NCI-H2227 (cell line): Measurements from ENCODE around the gene FRZB.
A peak's percentile ranks its signal among the peaks of the same experiment; 100 is the strongest.
"Not testable (repeated sequence)": the region's sequence is repeated elsewhere in the genome, so short reads cannot be mapped to it uniquely, and the experiment has no call there.

Experiments used
- DNase-seq: peaks from one replicate; lab custom pipeline; 2025; ENCODE audit not compliant: unreplicated experiment; lab: John Stamatoyannopoulos, UW

The FRZB gene

GRCh38 chr2:182890773-182891378 is 24.4 kb upstream of the FRZB start:
- DNase-seq: no peak

GRCh38 chr2:182890305-182890704 is 23.9 kb upstream of the FRZB start:
- DNase-seq: no peak

- no peak for DNase-seq
Observed at GRCh38 chr2:182887753-182888415, 21.4 kb upstream of the FRZB start.

DNA sequence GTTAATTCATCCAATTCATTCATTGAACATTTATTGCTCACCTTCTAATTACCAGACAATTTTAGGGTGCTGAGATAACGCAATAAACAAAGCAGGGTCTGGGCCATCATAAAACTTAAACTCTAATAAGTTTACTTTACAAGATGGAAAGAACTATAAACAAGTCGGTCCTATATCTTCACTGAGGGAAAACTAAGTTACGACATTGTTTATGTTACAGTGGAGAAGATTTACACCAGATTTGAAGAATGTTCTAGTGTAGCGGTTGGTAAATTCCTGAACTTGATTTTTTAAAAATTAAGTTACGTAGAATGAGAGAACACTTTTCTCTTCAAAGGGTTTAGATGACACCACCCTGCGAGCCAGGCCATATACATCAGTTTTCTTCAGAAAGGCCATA is 20.7 kb upstream of the FRZB start:
- DNase-seq: no peak

DNA sequence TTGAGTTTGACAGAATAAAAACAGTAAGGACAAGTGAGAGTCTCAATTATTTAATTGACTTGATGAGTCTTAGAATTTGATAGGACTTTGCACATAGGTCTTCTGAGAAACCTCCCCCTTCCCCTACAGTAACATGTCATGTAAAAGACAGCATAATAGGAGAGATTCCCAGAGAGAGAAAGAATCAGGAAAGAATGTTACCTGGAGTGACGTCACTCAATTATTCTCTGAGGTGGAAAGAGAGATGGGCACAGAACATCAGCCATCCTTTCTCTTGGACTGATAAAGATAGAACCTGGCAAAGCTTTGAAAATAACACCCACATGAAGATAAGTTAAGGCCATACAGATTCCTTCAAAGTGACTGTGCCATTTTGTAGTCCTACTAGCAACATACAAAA is 19.3 kb upstream of the FRZB start:
- no peak for DNase-seq

DNA sequence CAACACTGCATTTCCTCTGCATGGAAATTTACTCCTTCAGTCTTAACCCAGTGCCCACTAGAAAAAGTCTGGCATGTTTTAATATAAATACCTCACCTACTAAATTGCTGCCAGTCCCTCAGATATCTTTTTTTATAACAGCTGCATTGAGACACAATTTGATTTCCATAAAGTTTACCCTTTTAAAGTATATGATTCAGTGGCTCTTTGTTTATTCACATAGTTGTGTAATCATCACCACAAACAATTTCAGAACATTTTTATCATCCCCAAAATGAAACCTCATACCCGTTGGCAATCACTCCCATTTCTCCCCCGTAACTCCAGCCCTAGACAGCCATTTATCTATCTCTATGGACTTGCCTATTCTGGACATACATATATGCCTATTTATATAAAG is 17.0 kb upstream of the FRZB start:
- DNase-seq: no peak

DNA sequence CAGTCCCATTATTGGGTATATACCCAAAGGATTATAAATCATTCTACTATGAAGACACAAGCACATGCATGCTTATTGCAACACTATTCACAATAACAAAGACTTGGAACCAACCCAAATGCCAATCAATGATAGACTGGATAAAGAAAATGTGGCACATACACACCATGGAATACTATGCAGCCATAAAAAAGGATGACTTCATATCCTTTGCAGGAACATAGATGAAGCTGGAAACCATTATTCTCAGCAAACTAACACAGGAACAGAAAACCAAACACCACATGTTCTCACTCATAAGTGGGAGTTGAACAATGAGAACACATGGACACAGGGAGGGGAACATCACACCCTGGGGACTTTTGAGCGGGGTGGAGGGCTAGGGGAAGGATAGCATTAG is 13.7 kb upstream of the FRZB start:
- DNase-seq: not testable (repeated sequence)

- not testable (repeated sequence) for DNase-seq
Observed at GRCh38 chr2:182876653-182877052, 10.2 kb upstream of the FRZB start.

- DNase-seq: peak; percentile 51
Observed at GRCh38 chr2:182870227-182870626, 3.8 kb upstream of the FRZB start.

DNA sequence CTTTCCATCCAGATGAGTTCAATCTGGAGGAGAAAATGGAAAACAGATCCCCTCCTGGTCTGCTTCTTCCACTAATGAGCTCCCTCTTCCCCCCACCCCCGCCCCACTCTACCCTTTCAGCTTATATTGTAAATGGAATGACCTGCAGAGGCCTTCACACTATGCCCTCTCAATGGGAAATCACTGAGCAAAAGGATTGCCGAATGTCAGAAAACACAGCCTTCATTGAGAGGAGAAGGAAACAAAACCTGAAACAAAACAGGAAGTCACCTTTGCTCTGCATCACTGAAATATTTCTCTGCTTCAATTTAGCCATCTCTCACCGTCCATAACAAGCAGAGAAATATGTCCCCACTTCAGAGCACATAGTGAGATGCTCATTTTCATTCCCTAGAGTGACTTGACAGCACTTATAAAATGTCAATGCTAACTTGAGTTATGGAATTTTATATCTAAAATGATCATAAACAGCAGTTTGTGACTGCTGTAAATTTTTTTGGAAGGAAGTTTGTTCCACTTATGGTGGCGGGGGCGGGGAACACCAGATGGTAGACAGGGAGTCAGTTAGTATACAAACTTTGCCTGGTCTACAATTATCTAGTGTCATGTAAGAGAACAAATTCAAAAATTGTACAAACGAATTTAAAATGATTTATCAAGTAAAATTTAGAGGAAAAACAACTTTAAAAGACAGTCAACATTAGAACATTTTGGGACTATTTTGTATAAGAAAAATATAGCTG is 1.8 kb upstream of the FRZB start:
- DNase-seq: peak; percentile 58

DNA sequence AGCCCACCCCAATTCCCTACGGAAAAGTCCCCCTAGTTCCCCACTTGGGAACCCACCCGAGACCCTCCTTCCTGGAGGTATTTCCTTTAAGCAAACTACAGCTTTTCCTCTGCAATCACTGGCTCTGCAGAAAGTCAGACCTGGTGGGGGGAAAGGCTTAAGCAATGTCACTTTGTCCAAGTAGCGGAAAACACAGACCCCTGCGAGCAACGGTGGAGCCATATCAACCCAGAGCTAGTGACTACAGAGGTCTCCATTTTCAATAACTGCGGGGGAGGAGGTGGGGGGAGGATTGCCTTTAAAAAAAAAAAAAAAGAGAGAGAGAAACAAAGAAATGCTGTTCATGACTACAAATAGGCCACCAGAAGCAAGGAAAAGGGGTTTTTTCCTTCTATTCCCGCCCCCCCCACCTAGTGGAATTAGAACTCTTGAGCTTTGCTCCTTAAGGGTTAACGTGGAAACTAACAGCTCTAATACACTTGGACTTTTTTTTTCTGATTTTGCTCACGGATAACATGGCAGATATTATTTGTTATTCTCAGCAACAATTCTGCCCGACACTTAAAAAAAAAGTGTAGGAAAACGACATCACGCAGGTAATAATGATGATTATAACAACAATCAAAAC is 1.1 kb upstream of the FRZB start:
- DNase-seq: peak; percentile 46

- peak; percentile 49 for DNase-seq
Observed at GRCh38 chr2:182866095-182866460, 359 bp downstream of the FRZB start.

DNA sequence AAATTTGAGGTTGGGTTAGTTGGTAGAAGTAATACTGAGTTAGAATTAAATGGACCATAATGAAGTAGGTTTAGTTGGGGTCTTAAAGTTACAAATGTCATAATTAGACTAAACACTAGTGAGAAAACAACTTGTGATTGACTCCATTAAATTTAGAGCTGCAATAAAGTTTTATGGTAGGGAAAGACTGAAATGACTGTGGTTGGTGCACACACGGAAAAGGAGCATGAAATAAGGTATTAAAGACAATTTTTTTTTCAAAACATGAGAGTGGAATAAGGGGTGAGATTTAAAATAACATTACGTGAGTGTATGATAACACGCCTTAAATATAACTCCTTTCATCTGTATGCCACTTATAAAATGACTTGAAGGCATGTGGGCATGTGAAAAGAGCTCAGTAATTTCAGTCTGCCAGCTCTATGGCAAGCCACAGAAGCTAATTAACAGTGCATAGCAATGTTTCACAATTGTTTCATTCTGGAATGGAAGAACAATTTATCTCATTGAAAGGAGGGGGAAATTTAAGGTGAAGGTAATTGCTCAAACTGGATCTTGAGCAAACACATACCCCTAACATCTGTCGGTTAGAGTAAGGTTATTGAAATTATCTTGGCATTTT is 1.4 kb downstream of the FRZB start:
- DNase-seq: no peak

GRCh38 chr2:182863642-182864041 is 2.8 kb downstream of the FRZB start:
- DNase-seq: no peak

DNA sequence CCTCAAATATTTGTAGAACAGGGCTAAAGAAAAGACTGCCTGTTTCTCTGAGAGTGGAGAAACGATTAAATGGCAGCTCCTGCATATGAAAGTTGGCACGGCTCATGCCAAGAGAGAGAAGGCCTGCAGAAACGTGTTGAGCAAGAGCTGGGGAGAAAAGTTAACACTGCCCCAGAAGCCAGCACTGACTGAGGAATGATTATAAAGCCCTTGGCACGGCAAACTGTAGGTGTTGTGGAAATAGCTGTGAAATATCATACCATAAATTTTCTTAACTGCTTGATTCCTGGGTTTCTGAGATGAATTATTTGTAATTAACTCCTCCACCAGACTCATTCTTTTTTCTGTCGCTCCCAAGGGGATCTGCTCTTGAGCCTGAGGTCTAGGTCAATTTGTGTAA is 4.3 kb downstream of the FRZB start:
- no peak for DNase-seq

DNA sequence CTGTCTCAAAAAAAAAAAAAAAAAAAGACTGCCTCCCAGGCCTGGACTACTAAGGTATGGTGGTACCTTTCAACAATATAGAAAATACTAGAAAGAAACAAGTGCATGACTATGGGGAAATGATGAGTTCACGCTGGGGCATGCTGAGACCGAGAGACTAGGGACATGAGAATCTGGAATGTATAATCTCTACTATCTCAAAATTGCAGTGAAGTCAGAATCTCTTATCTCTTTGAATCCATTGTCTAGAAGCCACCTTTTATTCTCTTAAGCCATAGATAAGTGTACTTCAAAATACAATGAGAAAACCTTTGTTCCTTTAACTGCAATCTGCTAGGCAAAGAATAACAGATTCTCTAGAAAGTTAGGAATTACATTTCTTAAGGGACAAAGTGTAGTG is 5.6 kb downstream of the FRZB start:
- DNase-seq: no peak

GRCh38 chr2:182858671-182859070 is 7.8 kb downstream of the FRZB start:
- no peak for DNase-seq

DNA sequence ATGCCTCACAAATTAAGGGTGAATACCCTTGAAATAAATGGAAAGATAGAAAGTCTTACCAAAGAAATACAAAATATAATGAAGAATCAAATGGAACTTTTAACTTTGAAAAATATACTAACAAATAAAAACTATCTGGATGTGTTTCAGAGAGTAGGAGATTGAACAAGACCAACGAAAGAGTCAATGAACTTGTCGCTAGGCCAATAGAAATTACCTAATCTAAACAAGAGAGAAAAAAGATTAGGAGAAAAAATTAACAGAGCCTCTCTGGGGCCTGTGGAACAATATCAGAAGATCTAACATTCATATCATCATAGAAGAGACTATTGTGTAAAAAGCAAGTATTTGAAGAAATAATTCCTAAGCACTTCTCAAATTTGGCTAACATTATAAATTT is 11.1 kb downstream of the FRZB start:
- no peak for DNase-seq

DNA sequence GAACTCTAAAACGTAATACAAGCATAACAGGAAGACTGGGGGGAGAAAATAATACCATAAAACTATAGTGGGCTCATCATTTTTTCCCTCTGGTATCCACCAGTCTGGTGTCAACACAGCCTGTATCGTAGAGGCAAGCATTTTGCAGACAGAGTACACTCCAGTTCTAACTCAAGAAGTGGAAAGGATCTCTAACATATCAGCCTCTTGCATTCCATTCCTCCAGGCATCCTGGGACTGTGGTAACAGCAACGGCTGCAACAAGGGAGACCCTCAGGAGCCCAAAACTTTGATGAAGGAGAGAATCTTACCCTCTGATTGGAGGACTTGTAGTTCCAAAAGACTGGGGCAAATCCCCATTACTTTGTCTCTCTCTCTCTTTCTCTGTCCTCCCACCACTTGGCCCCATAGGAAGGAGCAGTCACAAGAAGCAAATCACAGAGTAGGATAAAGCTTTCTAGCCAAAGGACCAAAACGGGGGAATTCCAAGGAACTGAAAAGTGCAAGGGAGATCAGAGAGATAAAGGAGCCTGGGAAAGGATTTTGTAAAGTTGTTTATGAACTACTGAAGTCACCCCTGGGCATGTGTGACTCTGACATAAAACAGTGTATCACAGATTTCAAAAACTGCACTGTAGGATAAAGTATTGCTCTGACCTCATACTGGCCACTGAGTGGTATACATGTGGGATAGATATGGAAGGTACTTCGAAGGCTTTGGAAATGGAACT is 11.9 kb downstream of the FRZB start:
- DNase-seq: no peak

GRCh38 chr2:182852801-182853200 is 13.6 kb downstream of the FRZB start:
- DNase-seq: no peak

DNA sequence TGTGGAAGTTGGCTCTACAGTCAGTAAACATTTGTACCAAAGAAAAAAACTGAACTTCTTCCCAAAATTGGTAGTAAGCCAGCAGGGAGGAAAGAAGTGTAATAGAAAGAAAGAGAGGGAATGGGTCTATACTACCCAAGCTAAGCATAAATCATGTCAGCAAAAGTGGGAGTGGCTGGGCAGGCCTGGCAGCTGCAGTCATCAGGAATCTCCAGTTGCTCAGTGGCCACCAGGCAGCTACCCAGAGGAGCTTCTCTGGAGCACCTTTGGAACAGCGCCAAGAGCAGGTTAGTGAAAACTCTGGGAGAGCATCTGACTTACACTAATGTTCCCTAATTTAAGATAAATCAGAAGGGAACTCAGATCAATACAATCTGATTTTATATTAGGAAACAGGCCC is 14.3 kb downstream of the FRZB start:
- DNase-seq: no peak
